Erythroblast (primary cell): ENCODE data around the gene HSPH1.

Experiments
- DNase-seq, 2 experiments: peaks; one replicate each; lab custom pipeline; 2025; lab: John Stamatoyannopoulos, UW
- GATA1 ChIP-seq: IDR thresholded peaks from 2 replicates; pipeline ENCODE4 v1.6.1; 2011; ENCODE audit warnings: low read depth, mild to moderate bottlenecking, control low read depth, low read length, moderate library complexity
- POLR2A ChIP-seq: IDR thresholded peaks from 2 replicates; pipeline ENCODE4 v1.6.1; 2011; ENCODE audit warnings: mild to moderate bottlenecking, low read length

HSPH1 gene

GRCh38 chr13:31090096-31090495 is 71.6 kb downstream of the HSPH1 start:
- TF ChIP-seq GATA1 = no peak
- TF ChIP-seq POLR2A = no peak
- DNase-seq = no peak

- no peak for DNase-seq
- TF ChIP-seq GATA1 = no peak
Observed at GRCh38 chr13:31089649-31090048, 72.1 kb downstream of the HSPH1 start.

GRCh38 chr13:31088826-31089420 is 72.8 kb downstream of the HSPH1 start:
- no peak for DNase-seq
- TF ChIP-seq GATA1 (no peak), POLR2A (no peak)
